22Rv1 (cell line): ENCODE data around the gene PTPRD.

ENCODE experiments used
- ZFX ChIP-seq: fragments of 450-650 bp; IDR thresholded peaks from 2 replicates; pipeline ENCODE4 v1.6.1; 2017; ENCODE audit warnings: antibody characterized with exemption, borderline replicate concordance
- TF ChIP-seq, protein P1 (sequence below): fragments of 450-650 bp; IDR thresholded peaks from 2 replicates; pipeline ENCODE4 v1.5.1; 2017; ENCODE audit warnings: mild to moderate bottlenecking

DNA sequence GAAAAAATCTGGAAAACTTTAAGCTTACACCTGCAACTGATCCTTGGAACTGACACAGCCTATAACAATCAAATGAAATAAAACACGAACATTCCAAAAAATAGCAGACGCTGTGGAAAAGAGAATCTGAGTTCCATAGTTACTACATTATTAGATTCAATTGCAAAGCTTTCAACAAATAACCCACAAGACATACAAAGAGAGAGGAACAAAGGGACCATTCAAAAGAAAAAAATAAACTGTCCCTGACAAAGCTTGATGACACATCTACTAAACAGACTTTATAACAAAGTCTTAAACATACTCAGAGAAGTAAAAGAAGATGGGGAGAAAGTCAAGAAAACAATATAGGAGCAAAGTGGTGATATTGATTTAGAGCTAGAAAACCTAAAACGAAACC lies 1123.6 kb downstream of the PTPRD start:
- TF ChIP-seq, protein P1, sequence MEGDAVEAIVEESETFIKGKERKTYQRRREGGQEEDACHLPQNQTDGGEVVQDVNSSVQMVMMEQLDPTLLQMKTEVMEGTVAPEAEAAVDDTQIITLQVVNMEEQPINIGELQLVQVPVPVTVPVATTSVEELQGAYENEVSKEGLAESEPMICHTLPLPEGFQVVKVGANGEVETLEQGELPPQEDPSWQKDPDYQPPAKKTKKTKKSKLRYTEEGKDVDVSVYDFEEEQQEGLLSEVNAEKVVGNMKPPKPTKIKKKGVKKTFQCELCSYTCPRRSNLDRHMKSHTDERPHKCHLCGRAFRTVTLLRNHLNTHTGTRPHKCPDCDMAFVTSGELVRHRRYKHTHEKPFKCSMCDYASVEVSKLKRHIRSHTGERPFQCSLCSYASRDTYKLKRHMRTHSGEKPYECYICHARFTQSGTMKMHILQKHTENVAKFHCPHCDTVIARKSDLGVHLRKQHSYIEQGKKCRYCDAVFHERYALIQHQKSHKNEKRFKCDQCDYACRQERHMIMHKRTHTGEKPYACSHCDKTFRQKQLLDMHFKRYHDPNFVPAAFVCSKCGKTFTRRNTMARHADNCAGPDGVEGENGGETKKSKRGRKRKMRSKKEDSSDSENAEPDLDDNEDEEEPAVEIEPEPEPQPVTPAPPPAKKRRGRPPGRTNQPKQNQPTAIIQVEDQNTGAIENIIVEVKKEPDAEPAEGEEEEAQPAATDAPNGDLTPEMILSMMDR, result no peak
- TF ChIP-seq ZFX, result no peak
